Trophoblast cell (in vitro differentiated cells and primary cell): ENCODE measurements around the gene CCNDBP1. TPM values are rescaled to one million over a fixed set of nuclear protein-coding genes. Genes with fewer than 3 reads are reported as not detected.
A peak's percentile ranks its signal among the peaks of the same experiment; 100 is the strongest.

Source experiments
- DNase-seq, 2 donors: peaks; one replicate each; pipeline ENCODE4 v3.0.0-alpha.2; 2016
- H2AFZ ChIP-seq: 2 replicates; pipeline ENCODE4 v1.6.1; 2013; ENCODE audit warnings: low read length, moderate library complexity, mild to moderate bottlenecking; ENCODE audit not compliant: insufficient read depth, poor library complexity
- H2AK5ac ChIP-seq: 2 replicates; pipeline ENCODE4 v1.6.1; 2013; ENCODE audit warnings: mild to moderate bottlenecking, low read length
- H2BK120ac ChIP-seq: 2 replicates; pipeline ENCODE4 v1.6.1; 2013; ENCODE audit warnings: low read length, mild to moderate bottlenecking, moderate library complexity; ENCODE audit not compliant: insufficient read depth, poor library complexity
- H2BK12ac ChIP-seq: 2 replicates; pipeline ENCODE4 v1.6.1; 2013; ENCODE audit warnings: mild to moderate bottlenecking, low read length, moderate library complexity
- H2BK5ac ChIP-seq: 2 replicates; pipeline ENCODE4 v1.6.1; 2013; ENCODE audit warnings: low read length, low read depth, moderate library complexity, mild to moderate bottlenecking; ENCODE audit not compliant: poor library complexity
- H3K14ac ChIP-seq: 2 replicates; pipeline ENCODE4 v1.6.1; 2013; ENCODE audit warnings: mild to moderate bottlenecking, low read length
- H3K18ac ChIP-seq: 2 replicates; pipeline ENCODE4 v1.6.1; 2013; ENCODE audit warnings: mild to moderate bottlenecking, low read length
- H3K23ac ChIP-seq: 2 replicates; pipeline ENCODE4 v1.6.1; 2013; ENCODE audit warnings: low read length
- H3K27ac ChIP-seq: 2 replicates; pipeline ENCODE4 v1.5.1; 2013; ENCODE audit warnings: low read depth, mild to moderate bottlenecking, inconsistent platforms, low read length, moderate library complexity
- H3K27me3 ChIP-seq: 2 replicates; pipeline ENCODE4 v1.6.1; 2013; ENCODE audit warnings: inconsistent platforms, mild to moderate bottlenecking, low read length, moderate library complexity; ENCODE audit not compliant: insufficient read depth
- H3K36me3 ChIP-seq, 2 experiments: 1 replicate in 1 of 2; 2 replicates in 1 of 2; pipeline ENCODE4 v1.6.1; 2013; ENCODE audit warnings: low read length in 2 of 2, mild to moderate bottlenecking in 2 of 2, moderate library complexity in 1 of 2; ENCODE audit not compliant: insufficient read depth in 2 of 2, control insufficient read depth in 1 of 2
- H3K4ac ChIP-seq: 2 replicates; pipeline ENCODE4 v1.6.1; 2013; ENCODE audit warnings: low read depth, mild to moderate bottlenecking, low read length, moderate library complexity
- H3K4me1 ChIP-seq, 2 experiments: 1 replicate in 1 of 2; 2 replicates in 1 of 2; pipeline ENCODE4 v1.6.1; 2013; ENCODE audit warnings: low read length in 2 of 2, mild to moderate bottlenecking in 2 of 2, moderate library complexity in 1 of 2; ENCODE audit not compliant: insufficient read depth in 2 of 2, control insufficient read depth in 1 of 2
- H3K4me2 ChIP-seq: 2 replicates; pipeline ENCODE4 v1.6.1; 2013; ENCODE audit warnings: inconsistent platforms, mild to moderate bottlenecking, low read length, moderate library complexity
- H3K4me3 ChIP-seq: 2 replicates; pipeline ENCODE4 v1.5.1; 2013; ENCODE audit warnings: mild to moderate bottlenecking, low read depth, low read length, inconsistent platforms
- H3K79me1 ChIP-seq: one replicate; pipeline ENCODE4 v1.6.1; 2013; ENCODE audit warnings: low read length
- H3K79me2 ChIP-seq: 2 replicates; pipeline ENCODE4 v1.6.1; 2013; ENCODE audit warnings: low read length, mild to moderate bottlenecking; ENCODE audit not compliant: control insufficient read depth, insufficient read depth, poor library complexity
- H3K9ac ChIP-seq: 2 replicates; pipeline ENCODE4 v1.6.1; 2013; ENCODE audit warnings: mild to moderate bottlenecking, low read length
- H3K9me3 ChIP-seq: 2 replicates; pipeline ENCODE4 v1.6.1; 2013; ENCODE audit warnings: low read depth, mild to moderate bottlenecking, control low read depth, inconsistent platforms, low read length; ENCODE audit not compliant: insufficient read depth
- H4K12ac ChIP-seq: 2 replicates; pipeline ENCODE4 v1.6.1; 2013; ENCODE audit warnings: low read depth, mild to moderate bottlenecking, low read length, moderate library complexity
- H4K8ac ChIP-seq: 2 replicates; pipeline ENCODE4 v1.6.1; 2013; ENCODE audit warnings: low read depth, mild to moderate bottlenecking, low read length, moderate library complexity
- H4K91ac ChIP-seq: one replicate; pipeline ENCODE4 v1.6.1; 2013; ENCODE audit warnings: low read depth, mild to moderate bottlenecking, low read length, moderate library complexity
- whole genome bisulfite sequencing: extraction: QIAGEN DNeasy Blood & Tissue Kit; methylation state at CpG from one replicate; pipeline ENCODE4 v1.1.7; 2013; ENCODE audit warnings: missing lambda C conversion rate; ENCODE audit not compliant: insufficient read length, insufficient coverage; ENCODE audit errors: extremely low coverage; 5-methylcytosine and 5-hydroxymethylcytosine counted together
- polyA plus RNA-seq: library from polyadenylated mRNA; stranded (reverse); fragments of 200-250 nt; gene quantifications from 2 replicates; pipeline ENCODE4 v1.2.3, GENCODE V29; 2013

Gene CCNDBP1, protein sequence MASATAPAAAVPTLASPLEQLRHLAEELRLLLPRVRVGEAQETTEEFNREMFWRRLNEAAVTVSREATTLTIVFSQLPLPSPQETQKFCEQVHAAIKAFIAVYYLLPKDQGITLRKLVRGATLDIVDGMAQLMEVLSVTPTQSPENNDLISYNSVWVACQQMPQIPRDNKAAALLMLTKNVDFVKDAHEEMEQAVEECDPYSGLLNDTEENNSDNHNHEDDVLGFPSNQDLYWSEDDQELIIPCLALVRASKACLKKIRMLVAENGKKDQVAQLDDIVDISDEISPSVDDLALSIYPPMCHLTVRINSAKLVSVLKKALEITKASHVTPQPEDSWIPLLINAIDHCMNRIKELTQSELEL
- 56.8 and 61.3 TPM in 2 replicates for polyA plus RNA-seq

- Histone ChIP-seq H3K4me2 (peak within 1 kb of the TSS; percentile 95), H3K4ac (peak within 1 kb of the TSS; percentile 9), H3K36me3 (peaks cover 12 to 13% of the 10 kb centered on the region in 2 experiments), H4K8ac (peak within 1 kb of the TSS; percentile 68), H3K9me3 (no peaks in the 10 kb centered on the region), H3K79me1 (peaks cover 4% of the 10 kb centered on the region), H2BK5ac (no peak within 1 kb of the TSS), H2AK5ac (no peak within 1 kb of the TSS), H2BK12ac (no peak within 1 kb of the TSS), H3K14ac (peak within 1 kb of the TSS; percentile 55), H3K27me3 (no peaks in the 10 kb centered on the region), H4K91ac (peak within 1 kb of the TSS; percentile 49), H2BK120ac (no peak within 1 kb of the TSS), H3K27ac (peak within 1 kb of the TSS; percentile 24), H4K12ac (peak within 1 kb of the TSS; percentile 57), H3K4me3 (peak within 1 kb of the TSS; percentile 91), H3K18ac (peak within 1 kb of the TSS; percentile 67), H3K79me2 (peaks cover 4% of the 10 kb centered on the region), H3K9ac (peak within 1 kb of the TSS; percentile 83), H2AFZ (peak within 1 kb of the TSS; percentile 77), H3K4me1 (peaks cover 0 to 5% of the 10 kb centered on the region in 2 experiments), H3K23ac (no peak within 1 kb of the TSS)
- WGBS = no CpG with 5 or more reads among the region's 69 CpGs
- peak; percentile 93 to 94 for DNase-seq
Measured at GRCh38 chr15:43185157-43186002, at the start of gene CCNDBP1. CCNDBP1 (plus strand) TSS chr15:43185403; CDS start chr15:43185499, 96 bp downstream.

DNA sequence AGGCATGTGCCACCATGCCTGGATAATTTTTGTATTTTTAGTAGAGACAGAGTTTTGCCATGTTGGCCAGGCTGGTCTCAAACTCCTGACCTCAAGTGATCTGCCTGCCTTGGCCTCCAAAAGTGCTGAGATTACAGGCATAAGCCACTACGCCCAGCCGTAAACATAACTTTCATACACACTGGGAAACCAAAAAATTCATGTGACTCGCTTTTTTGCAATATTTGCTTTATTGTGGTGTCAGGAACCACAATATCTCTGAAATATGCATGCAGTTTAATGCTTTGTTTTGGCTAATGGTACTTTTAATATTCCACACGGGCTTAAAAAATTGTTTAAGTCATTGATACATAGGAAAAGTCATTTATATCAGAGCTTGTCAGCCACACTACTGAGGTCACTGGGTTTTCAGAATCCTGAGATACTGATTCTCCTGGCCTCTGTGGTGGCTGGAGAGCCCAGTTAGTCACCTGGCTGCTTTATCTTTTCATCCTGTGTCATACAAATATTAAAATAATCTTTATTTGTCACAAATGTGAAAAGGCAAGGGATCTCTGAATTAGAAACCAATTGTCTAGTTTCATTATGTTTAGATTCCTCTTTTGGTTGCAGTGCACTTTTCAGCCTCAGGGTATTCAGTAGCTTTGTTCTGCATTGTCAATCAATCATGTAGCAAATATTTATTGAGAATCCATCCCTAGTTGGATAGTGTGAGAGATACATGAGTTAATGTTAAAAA lies 41.8 kb upstream of the CCNDBP1 start:
- H3K4ac ChIP-seq = no peak overlapping the region
- H3K4me3 ChIP-seq = no peak overlapping the region
- no peak overlapping the region for H4K8ac ChIP-seq
- no peaks in the 10 kb centered on the region for H3K27me3 ChIP-seq
- H4K91ac ChIP-seq = no peak overlapping the region
- H3K79me1 ChIP-seq = no peaks in the 10 kb centered on the region
- no peak overlapping the region for H4K12ac ChIP-seq
- no peak overlapping the region for H2AFZ ChIP-seq
- no peak overlapping the region for H2AK5ac ChIP-seq
- H3K79me2 ChIP-seq = no peaks in the 10 kb centered on the region
- DNase-seq = no peak
- WGBS = no CpG with 5 or more reads among the region's 4 CpGs
- H3K18ac ChIP-seq = no peak overlapping the region
- no peak overlapping the region for H3K27ac ChIP-seq
- H3K36me3 ChIP-seq = peaks cover 10 to 14% of the 10 kb centered on the region in 2 experiments
- no peak overlapping the region for H2BK5ac ChIP-seq
- H3K9me3 ChIP-seq = no peaks in the 10 kb centered on the region
- no peak overlapping the region for H3K14ac ChIP-seq
- no peak overlapping the region for H3K9ac ChIP-seq
- H3K4me1 ChIP-seq = no peaks in the 10 kb centered on the region
- H3K4me2 ChIP-seq = no peak overlapping the region
- no peak overlapping the region for H2BK120ac ChIP-seq
- H3K23ac ChIP-seq = no peak overlapping the region
- no peak overlapping the region for H2BK12ac ChIP-seq

DNA sequence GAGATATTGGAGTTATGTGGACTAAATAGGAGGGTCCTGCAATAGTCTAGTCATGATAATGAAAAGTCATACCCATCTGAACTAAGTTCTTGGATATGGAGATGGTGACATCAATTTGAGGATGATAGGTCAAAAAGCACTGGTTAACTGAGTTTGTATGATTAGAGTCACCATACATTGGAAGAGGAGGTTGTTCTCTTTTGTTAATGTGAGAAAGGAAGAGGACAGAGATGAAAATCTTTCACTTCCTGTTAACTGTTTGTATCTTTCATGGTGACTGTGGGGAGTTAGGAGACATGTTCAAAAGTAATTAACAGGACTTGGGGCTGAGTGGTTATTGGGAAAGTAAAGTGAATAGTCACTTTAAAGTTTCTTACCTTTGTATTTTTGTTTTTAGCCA lies 40.7 kb upstream of the CCNDBP1 start:
- Histone ChIP-seq H3K9ac (no peak overlapping the region), H4K8ac (no peak overlapping the region), H3K36me3 (peaks cover 9 to 15% of the 10 kb centered on the region in 2 experiments), H3K4me3 (no peak overlapping the region), H3K27ac (no peak overlapping the region), H3K4ac (no peak overlapping the region), H3K23ac (no peak overlapping the region), H3K79me2 (no peaks in the 10 kb centered on the region), H3K18ac (no peak overlapping the region), H2BK5ac (no peak overlapping the region), H4K91ac (no peak overlapping the region), H2AK5ac (no peak overlapping the region), H3K79me1 (no peaks in the 10 kb centered on the region), H3K4me1 (no peaks in the 10 kb centered on the region), H3K9me3 (no peaks in the 10 kb centered on the region), H2AFZ (no peak overlapping the region), H2BK12ac (no peak overlapping the region), H3K14ac (no peak overlapping the region), H2BK120ac (no peak overlapping the region), H3K27me3 (no peaks in the 10 kb centered on the region), H3K4me2 (no peak overlapping the region), H4K12ac (no peak overlapping the region)
- DNase-seq = no peak

DNA sequence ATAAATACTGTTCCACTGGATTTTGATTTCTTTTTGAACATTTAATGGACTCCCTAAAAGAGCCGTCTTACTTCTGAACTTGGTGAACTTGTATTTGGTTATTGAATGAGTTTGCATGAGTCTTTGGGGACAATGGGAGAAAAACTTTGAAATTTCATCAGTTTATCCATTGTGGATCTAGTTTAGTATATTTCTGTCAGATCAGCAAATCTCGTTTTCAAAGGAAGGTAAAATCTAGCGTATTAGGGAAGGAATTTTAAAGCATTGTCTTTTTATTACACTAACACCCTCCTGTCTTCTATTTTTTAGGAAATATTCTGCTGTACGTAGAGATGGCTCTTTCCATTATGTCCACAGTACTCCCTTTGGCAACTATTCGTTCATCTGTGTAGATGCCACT lies 39.0 kb upstream of the CCNDBP1 start:
- Histone ChIP-seq H3K4ac (no peak overlapping the region), H2BK120ac (no peak overlapping the region), H3K9me3 (no peaks in the 10 kb centered on the region), H2AK5ac (no peak overlapping the region), H3K18ac (no peak overlapping the region), H3K4me1 (no peaks in the 10 kb centered on the region), H3K23ac (no peak overlapping the region), H4K91ac (no peak overlapping the region), H3K36me3 (peaks cover 2% of the 10 kb centered on the region in 2 experiments), H3K79me2 (no peaks in the 10 kb centered on the region), H4K8ac (no peak overlapping the region), H4K12ac (no peak overlapping the region), H2BK5ac (no peak overlapping the region), H3K79me1 (no peaks in the 10 kb centered on the region), H3K4me3 (no peak overlapping the region), H3K14ac (no peak overlapping the region), H3K27ac (no peak overlapping the region), H3K9ac (no peak overlapping the region), H3K4me2 (no peak overlapping the region), H2BK12ac (no peak overlapping the region), H2AFZ (no peak overlapping the region), H3K27me3 (no peaks in the 10 kb centered on the region)
- no CpG with 5 or more reads among the region's 5 CpGs for WGBS
- DNase-seq = no peak
